GM23248 (cell line): ENCODE results near the gene ZNF467.

Experiments
- EZH2 ChIP-seq: fragments of 200-600 bp; sonication (generic); IDR thresholded peaks from 2 replicates; pipeline ENCODE4 v1.6.1; 2018; ENCODE audit warnings: antibody characterized with exemption, mild to moderate bottlenecking; ENCODE audit not compliant: insufficient read depth, poor library complexity, severe bottlenecking
- EZH2phosphoT487 ChIP-seq: fragments of 200-600 bp; sonication (generic); IDR thresholded peaks from 2 replicates; pipeline ENCODE4 v1.6.1; 2018; ENCODE audit warnings: antibody characterized with exemption, moderate library complexity, mild to moderate bottlenecking, low read depth; ENCODE audit not compliant: insufficient read depth

- TF ChIP-seq EZH2phosphoT487, result no peak
- no peak for TF ChIP-seq EZH2
These were observed at the start of gene ZNF467 for GRCh38 chr7:149773446-149774236.
